WTC11 (cell line): ENCODE results near the gene SLC4A8.
"Not testable (repeated sequence)": the region's sequence is repeated elsewhere in the genome, so short reads cannot be mapped to it uniquely, and the experiment has no call there.

ENCODE experiments used
- ATF3 ChIP-seq: sonication (generic); formaldehyde crosslinking; conservative IDR thresholded peaks from 2 replicates; pipeline ENCODE4 v1.8.1; 2022; ENCODE audit warnings: mild to moderate bottlenecking, missing genetic modification reagents
- CTCF ChIP-seq: fragments of 200-600 bp; IDR thresholded peaks from 2 replicates; pipeline ENCODE4 v1.8.0; 2022; ENCODE audit warnings: antibody characterized with exemption
- E2F4 ChIP-seq: sonication (generic); formaldehyde crosslinking; IDR thresholded peaks from 2 replicates; pipeline ENCODE4 v1.8.1; 2022; ENCODE audit warnings: low read depth, mild to moderate bottlenecking, moderate library complexity, missing genetic modification reagents, borderline replicate concordance
- ZNF423 ChIP-seq: fragments of 250-450 bp; sonication (Bioruptor Pico); IDR thresholded peaks from 2 replicates; pipeline ENCODE4 v2.1.2; 2022; ENCODE audit warnings: mild to moderate bottlenecking, moderate library complexity
- ZSCAN18 ChIP-seq: fragments of 250-450 bp; sonication (Bioruptor Pico); IDR thresholded peaks from 2 replicates; pipeline ENCODE4 v2.1.2; 2022; ENCODE audit warnings: mild to moderate bottlenecking, moderate library complexity

- not testable (repeated sequence) for TF ChIP-seq E2F4 (CRISPR knock-in tag); CTCF; ZNF423 (CRISPR knock-in tag); ZSCAN18 (CRISPR knock-in tag); ATF3 (CRISPR knock-in tag)
These were observed 30.4 kb downstream of the SLC4A8 start for GRCh38 chr12:51455050-51455449.
